ENCODE measurements around the gene SLC15A3.

Gene SLC15A3

GRCh38 chr11:60944490-60945294, 7.3 kb downstream of the SLC15A3 start:
- DNase-seq, result no peak

- DNase-seq, result peak; percentile 63
These were observed 8.9 kb downstream of the SLC15A3 start for GRCh38 chr11:60942970-60943565.

GRCh38 chr11:60942219-60942618, 9.8 kb downstream of the SLC15A3 start:
- DNase-seq, result no peak

- no peak for DNase-seq
These were observed 10.4 kb downstream of the SLC15A3 start for GRCh38 chr11:60941371-60942119.

- no peak for DNase-seq
These were observed 12.1 kb downstream of the SLC15A3 start for GRCh38 chr11:60939855-60940254.

DNA sequence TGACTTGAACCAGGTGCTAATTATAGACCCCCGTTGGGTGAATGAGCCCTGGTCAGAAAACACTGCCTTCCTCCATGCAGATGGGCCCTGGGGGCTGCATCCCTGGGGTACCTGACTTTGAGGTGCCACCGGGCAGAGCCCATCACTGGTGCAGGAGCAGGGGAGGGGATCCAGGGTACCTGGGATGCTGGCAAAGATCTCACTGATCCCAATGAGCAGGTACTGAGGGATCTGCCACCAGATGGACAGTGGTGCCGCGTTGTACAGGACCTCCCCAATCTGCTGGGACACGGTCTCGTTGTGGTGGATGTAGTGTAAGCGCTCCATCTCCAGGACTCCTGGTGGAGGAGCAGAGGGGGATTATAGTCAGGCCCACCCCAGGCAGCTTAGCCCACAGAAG, 12.7 kb downstream of the SLC15A3 start:
- no peak for DNase-seq

- no peak for DNase-seq
These were observed 13.5 kb downstream of the SLC15A3 start for GRCh38 chr11:60938500-60938899.

GRCh38 chr11:60937811-60938210, 14.2 kb downstream of the SLC15A3 start:
- no peak for DNase-seq

- no peak for DNase-seq
These were observed 14.8 kb downstream of the SLC15A3 start for GRCh38 chr11:60937144-60937527.

DNA sequence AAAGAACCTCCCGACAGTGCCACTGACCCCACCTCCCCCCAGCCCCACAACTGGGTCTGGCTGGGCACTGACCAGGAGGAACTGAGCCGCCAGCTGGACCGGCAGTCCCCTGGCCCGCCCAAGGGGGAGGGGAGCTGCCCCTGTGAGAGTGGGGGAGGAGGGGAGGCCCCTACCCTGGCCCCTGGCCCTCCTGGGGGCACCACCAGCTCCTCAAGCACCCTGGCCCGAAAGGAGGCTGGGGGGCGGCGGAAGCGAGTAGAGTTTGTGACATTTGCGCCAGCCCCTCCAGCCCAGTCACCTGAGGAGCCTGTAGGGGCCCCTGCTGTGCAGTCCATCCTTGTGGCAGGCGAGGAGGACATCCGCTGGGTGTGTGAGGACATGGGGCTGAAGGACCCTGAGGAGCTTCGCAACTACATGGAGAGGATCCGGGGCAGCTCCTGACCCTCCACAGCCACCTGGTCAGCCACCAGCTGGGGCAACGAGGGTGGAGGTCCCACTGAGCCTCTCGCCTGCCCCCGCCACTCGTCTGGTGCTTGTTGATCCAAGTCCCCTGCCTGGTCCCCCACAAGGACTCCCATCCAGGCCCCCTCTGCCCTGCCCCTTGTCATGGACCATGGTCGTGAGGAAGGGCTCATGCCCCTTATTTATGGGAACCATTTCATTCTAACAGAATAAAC, 15.4 kb downstream of the SLC15A3 start:
- no peak for DNase-seq

DNA sequence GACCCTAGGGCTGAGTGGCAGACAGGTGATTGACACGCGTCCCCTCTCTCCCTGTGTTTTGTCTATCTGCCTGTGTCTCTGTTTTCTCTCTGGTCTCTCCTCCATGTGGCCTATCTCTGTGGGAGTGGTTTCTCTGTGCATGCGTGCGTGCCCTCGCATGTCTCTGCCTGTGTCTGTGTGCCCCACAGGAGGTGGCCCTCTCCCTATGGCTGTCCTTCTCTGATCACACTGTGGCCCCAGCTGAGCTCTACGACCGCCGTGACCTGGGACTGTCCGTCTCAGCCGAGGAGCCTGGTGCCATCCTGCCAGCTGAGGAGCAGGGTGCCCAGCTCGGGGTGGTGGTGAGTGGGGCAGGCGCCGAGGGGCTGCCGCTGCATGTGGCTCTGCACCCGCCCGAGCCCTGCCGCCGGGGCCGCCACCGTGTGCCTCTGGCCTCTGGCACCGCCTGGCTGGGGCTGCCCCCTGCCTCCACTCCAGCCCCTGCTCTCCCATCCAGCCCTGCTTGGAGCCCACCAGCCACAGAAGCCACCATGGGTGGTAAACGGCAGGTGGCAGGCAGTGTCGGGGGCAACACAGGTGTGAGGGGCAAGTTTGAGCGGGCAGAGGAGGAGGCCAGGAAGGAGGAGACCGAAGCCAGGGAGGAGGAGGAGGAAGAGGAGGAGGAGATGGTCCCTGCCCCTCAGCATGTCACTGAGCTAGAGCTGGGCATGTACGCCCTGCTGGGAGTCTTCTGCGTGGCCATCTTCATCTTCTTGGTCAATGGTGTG, 16.1 kb downstream of the SLC15A3 start:
- DNase-seq, result no peak

GRCh38 chr11:60934790-60935605, 17.0 kb downstream of the SLC15A3 start:
- no peak for DNase-seq

DNA sequence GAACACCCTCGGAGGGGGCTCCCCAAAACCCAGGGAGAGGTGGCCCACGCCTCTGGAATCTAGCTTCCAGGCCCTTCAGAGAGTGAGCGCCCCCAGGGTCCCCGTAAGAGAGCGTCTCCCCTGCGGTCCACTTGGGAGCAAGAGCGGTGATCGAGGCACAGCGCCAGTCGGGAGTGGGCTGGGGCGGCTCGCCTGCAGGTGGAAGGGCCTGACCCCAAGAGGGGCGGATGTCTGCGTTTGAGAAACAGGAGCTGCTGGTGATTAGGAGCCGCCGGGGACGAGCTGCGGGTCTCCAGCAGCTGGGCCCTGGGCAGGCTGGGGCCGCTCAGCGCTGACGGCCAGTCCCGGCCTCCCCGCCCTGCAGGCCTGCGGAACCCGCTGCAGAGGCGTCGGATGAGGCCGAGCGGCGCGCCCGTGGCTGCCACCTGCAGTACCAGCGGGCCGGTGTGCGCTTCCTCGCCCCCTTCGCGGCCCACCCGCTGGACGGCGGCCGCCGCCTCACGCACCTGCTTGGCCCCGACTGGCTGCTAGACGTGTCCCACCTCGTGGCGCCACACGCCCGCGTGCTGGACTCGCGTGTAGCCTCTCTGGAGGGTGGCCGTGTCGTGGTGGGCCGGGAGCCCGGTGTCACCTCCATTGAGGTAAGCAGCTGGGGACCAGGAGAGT, 17.7 kb downstream of the SLC15A3 start:
- no peak for DNase-seq

DNA sequence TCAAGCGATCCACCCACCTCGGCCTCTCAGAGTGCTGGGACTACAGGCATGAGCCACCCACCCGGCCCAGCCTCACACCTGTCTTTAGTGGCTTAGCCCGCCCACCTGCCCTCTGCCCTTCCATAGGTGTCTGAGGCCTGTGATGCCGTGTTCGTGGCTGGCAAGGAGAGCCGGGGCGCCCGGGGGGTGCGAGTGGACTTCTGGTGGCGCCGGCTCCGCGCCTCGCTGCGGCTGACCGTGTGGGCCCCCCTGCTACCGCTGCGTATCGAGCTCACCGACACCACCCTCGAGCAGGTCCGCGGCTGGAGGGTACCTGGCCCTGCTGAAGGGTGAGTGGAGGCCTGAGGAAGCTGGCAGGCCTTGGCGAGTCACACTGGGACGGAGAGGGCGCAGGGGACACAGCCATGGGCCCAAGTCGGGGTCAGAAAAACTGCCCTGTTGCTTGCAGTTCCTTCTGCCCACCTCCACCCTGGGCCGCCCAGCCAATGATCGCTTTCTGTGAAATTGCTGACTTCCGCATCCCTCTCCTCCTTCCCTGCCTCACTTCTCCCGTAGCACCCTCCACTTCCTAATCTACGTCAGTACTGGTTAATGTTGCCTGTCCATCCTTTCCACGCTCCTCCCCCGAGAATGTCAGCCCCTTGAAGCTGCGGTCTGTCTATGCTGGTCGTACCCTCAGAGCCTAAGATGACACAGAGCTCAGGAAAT, 18.4 kb downstream of the SLC15A3 start:
- DNase-seq, result no peak

GRCh38 chr11:60932605-60933356, 19.2 kb downstream of the SLC15A3 start:
- DNase-seq, result no peak

DNA sequence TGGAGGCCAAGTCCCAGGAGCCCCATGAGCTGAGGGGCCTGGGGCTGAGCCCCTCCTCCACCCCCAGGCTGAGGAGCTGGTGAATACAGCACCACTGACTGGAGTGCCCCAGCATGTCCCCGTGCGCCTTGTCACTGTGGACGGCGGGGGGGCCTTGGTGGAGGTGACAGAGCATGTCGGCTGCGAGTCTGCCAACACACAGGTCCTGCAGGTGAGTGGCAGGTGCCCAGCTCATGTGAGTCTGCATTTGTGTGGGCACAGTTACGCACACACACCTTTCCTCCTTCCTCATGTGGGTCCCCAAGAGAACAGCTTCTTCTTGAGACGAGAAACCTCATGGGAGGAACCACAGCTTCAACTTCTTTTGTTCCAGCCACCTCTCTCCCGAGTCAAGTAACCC, 20.1 kb downstream of the SLC15A3 start:
- DNase-seq, result no peak

DNA sequence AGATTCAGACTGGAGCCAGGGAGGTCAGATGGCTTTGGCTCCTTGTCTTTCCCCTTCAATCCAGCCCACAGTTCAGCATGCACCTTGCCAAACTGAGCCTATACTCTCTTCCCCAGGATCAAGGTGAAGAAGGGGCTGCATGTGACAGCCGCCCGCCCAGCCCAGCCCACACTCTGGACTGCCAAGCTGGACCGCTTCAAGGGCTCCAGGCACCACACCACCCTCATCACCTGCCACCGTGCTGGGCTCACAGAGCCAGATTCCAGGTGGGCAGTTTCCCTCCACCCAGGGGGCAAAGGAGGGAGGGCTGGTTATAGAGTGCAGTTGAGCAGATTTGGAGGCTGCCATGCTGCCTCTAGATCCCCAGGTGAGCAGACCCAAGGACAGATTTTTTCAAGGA, 21.6 kb downstream of the SLC15A3 start:
- no peak for DNase-seq

DNA sequence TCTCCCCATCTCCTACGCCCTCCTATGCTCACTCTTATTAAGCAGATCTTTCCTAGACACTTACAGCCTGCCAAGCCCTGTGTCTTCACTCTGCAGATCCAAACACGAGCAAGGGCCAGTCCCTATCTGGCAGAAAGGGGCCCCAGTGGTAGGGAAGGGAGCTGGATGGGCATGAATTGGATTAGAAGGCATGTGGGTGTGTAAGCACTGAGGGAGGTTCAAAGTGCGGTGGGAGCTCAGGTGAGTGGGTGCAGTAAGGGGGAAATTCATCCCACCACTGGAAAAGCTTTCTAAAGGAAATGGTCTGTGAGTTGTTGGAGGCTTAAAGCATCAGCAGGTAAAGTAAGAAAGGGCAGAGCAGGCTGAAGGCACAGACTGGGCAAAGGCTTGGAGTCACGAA, 22.2 kb downstream of the SLC15A3 start:
- DNase-seq, result no peak

DNA sequence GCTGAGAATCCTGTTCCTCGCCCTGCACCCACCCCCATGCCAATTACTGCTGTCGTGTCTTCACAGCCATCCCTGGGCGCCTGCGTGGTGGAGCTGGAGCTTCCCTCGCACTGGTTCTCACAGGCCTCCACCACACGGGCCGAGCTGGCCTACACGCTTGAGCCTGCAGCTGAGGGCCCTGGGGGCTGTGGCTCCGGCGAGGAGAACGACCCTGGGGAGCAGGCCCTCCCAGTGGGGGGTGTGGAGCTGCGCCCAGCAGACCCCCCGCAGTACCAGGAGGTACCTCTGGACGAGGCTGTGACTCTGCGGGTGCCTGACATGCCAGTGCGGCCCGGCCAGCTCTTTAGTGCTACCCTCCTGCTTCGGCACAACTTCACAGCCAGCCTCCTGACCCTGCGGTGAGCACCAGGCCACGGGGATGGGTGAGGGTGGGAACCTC, 23.4 kb downstream of the SLC15A3 start:
- no peak for DNase-seq

DNA sequence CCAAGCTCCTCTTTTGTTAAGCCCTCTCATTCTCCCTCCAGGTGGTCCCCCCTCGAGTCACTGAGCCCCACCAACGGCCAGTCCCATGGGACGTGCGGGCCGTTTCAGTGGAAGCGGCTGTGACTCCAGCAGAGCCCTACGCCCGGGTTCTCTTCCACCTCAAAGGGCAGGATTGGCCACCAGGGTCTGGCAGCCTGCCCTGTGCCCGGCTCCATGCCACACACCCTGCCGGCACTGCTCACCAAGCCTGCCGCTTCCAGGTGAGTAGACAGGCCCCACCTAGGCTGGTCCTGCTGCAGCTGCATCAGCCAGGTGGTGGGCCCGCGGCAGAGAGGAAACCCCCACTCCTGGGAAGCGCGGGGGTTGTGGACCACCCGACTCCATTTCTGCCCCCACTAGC, 24.4 kb downstream of the SLC15A3 start:
- no peak for DNase-seq

Data from COR-L47 (cell line).